Naive thymus-derived CD4-positive, alpha-beta T cell (primary cell): ENCODE results near the gene PEX10. TPM values are rescaled to one million over a fixed set of nuclear protein-coding genes. Genes with fewer than 3 reads are reported as not detected.
A peak's percentile ranks its signal among the peaks of the same experiment; 100 is the strongest.

ENCODE experiments used
- ATAC-seq: fragments of 150-1000 bp; cut with Tn5 transposase; 2 replicates; pipeline ENCODE4 v1.10.0; 2021; ENCODE audit warnings: mild to moderate bottlenecking, moderate library complexity
- CTCF ChIA-PET: fragments of 350-600 bp; sonication (Branson Sonifier 250); formaldehyde crosslinking; loops from one replicate; lab custom pipeline; 2021; ENCODE audit warnings: antibody characterized with exemption; lab: Charles Lee
- POLR2A ChIA-PET: fragments of 350-600 bp; sonication (Branson Sonifier 250); formaldehyde crosslinking; loops from one replicate; lab custom pipeline; 2021; ENCODE audit warnings: antibody characterized with exemption, inconsistent platforms; lab: Charles Lee
- DNase-seq, 9 donors: peaks; one replicate each; pipeline versions ENCODE4 v3.0.0 to v3.0.0-alpha.2; 2020 to 2022; ENCODE audit warnings: mixed read lengths in 1 of 9
- H3K27ac ChIP-seq: one replicate; pipeline ENCODE4 v1.7.0; 2013; ENCODE audit warnings: mild to moderate bottlenecking, low read depth, low read length, moderate library complexity
- H3K27me3 ChIP-seq, 2 donors: one replicate each; pipeline ENCODE4 v1.7.0; 2013; ENCODE audit warnings: low read length in 2 of 2, mild to moderate bottlenecking in 2 of 2, moderate library complexity in 2 of 2; ENCODE audit not compliant: control insufficient read depth in 2 of 2, insufficient read depth in 2 of 2
- H3K36me3 ChIP-seq, 3 experiments: 1 replicate in 2 of 3; 2 replicates in 1 of 3; pipeline ENCODE4 v1.7.0; 2013; ENCODE audit warnings: low read length in 3 of 3, mild to moderate bottlenecking in 3 of 3, moderate library complexity in 1 of 3; ENCODE audit not compliant: insufficient read depth in 3 of 3, control insufficient read depth in 2 of 3
- H3K4me1 ChIP-seq, 2 donors: one replicate each; pipeline ENCODE4 v1.7.0; 2013; ENCODE audit warnings: low read length in 2 of 2, mild to moderate bottlenecking in 2 of 2, moderate library complexity in 1 of 2; ENCODE audit not compliant: control insufficient read depth in 2 of 2, insufficient read depth in 2 of 2
- H3K4me3 ChIP-seq: 2 replicates; pipeline ENCODE4 v1.7.0; 2013; ENCODE audit warnings: mild to moderate bottlenecking, low read length
- H3K9me3 ChIP-seq, 3 experiments: 1 replicate in 2 of 3; 2 replicates in 1 of 3; pipeline ENCODE4 v1.7.0; 2013; ENCODE audit warnings: low read length in 3 of 3; ENCODE audit not compliant: control insufficient read depth in 2 of 3
- H3K27ac Mint-ChIP-seq, 9 donors: one replicate each; pipeline ENCODE4 v1.8.0; 2020 to 2022; ENCODE audit warnings: mixed read lengths in 9 of 9, mild to moderate bottlenecking in 8 of 9, moderate library complexity in 5 of 9, inconsistent platforms in 2 of 9
- H3K27me3 Mint-ChIP-seq, 5 donors: one replicate each; pipeline ENCODE4 v1.8.0; 2021 to 2022; ENCODE audit warnings: mixed read lengths in 5 of 5, mild to moderate bottlenecking in 1 of 5
- H3K36me3 Mint-ChIP-seq, 5 donors: one replicate each; pipeline ENCODE4 v1.8.0; 2020 to 2022; ENCODE audit warnings: mixed read lengths in 5 of 5, mild to moderate bottlenecking in 3 of 5, inconsistent platforms in 1 of 5
- H3K4me1 Mint-ChIP-seq, 7 donors: one replicate each; pipeline ENCODE4 v1.8.0; 2020 to 2022; ENCODE audit warnings: mixed read lengths in 7 of 7, mild to moderate bottlenecking in 3 of 7, inconsistent platforms in 1 of 7
- H3K4me3 Mint-ChIP-seq, 10 donors: one replicate each; pipeline ENCODE4 v1.8.0; 2020 to 2022; ENCODE audit warnings: mild to moderate bottlenecking in 10 of 10, mixed read lengths in 10 of 10, moderate library complexity in 6 of 10, inconsistent platforms in 2 of 10
- H3K9me3 Mint-ChIP-seq, 11 donors: one replicate each; pipeline ENCODE4 v1.8.0; 2020 to 2022; ENCODE audit warnings: mixed read lengths in 11 of 11, mild to moderate bottlenecking in 4 of 11, inconsistent platforms in 1 of 11, moderate library complexity in 1 of 11
- intact Hi-C, 2 donors: fragments of 100-400 bp; cut with micrococcal nuclease; formaldehyde crosslinking; loops; one replicate each; pipeline ENCODE4 v1.15.1; 2023
- polyA plus RNA-seq, 2 donors: library from polyadenylated mRNA; unstranded; fragments of 300-500 nt; fragmentation: Illumina TruSeq; gene quantifications; one replicate each; pipeline ENCODE4 v1.2.3, GENCODE V29; 2021
- total RNA-seq, 6 experiments: library from RNA in 5 of 6; stranded (reverse) in 5 of 6; gene quantifications; 1 replicate in 5 of 6; 2 replicates in 1 of 6; pipeline ENCODE4 v1.2.3 and lab custom pipeline; 2021 to 2026

The PEX10 gene
- total and polyA plus RNA-seq, 7 experiments from 2014 or later = 8.7 to 14.9 (median 11.4) TPM

- Mint-ChIP-seq H3K27me3 (no peaks in the 10 kb centered on the region), H3K9me3 (no peaks in the 10 kb centered on the region), H3K4me3 (no peak overlapping the region), H3K27ac (no peak overlapping the region), H3K4me1 (no peaks in the 10 kb centered on the region), H3K36me3 (peaks cover 0 to 11% (median 0%) of the 10 kb centered on the region in 5 donors)
- Histone ChIP-seq H3K4me1 (no peaks in the 10 kb centered on the region), H3K36me3 (no peaks in the 10 kb centered on the region), H3K27ac (no peak overlapping the region), H3K4me3 (no peak overlapping the region), H3K27me3 (no peaks in the 10 kb centered on the region), H3K9me3 (no peaks in the 10 kb centered on the region)
- ATAC-seq (no peak), DNase-seq (peak in 1 of 9 donors; percentile 3)
- ChIA-PET POLR2A (no interaction called here), CTCF (no interaction called here)
- intact Hi-C loops = no loop called here
Observed at GRCh38 chr1:2374252-2375155, 37.9 kb downstream of the PEX10 start.

GRCh38 chr1:2373551-2374251 lies 38.7 kb downstream of the PEX10 start:
- intact Hi-C loops = no loop called here

GRCh38 chr1:2372551-2373490 lies 39.5 kb downstream of the PEX10 start:
- no peaks in the 10 kb centered on the region for H3K9me3 ChIP-seq
- H3K36me3 Mint-ChIP-seq = peaks cover 0 to 15% (median 0%) of the 10 kb centered on the region in 5 donors
- H3K27ac ChIP-seq = no peak overlapping the region
- no peaks in the 10 kb centered on the region for H3K27me3 ChIP-seq
- ChIA-PET CTCF (no interaction called here), POLR2A (no interaction called here)
- H3K4me3 Mint-ChIP-seq = no peak overlapping the region
- H3K4me1 Mint-ChIP-seq = no peaks in the 10 kb centered on the region
- DNase-seq (no peak), ATAC-seq (no peak)
- H3K4me1 ChIP-seq = no peaks in the 10 kb centered on the region
- H3K27me3 Mint-ChIP-seq = no peaks in the 10 kb centered on the region
- no peak overlapping the region for H3K27ac Mint-ChIP-seq
- H3K36me3 ChIP-seq = no peaks in the 10 kb centered on the region
- no peak overlapping the region for H3K4me3 ChIP-seq
- intact Hi-C loops = no loop called here
- no peaks in the 10 kb centered on the region for H3K9me3 Mint-ChIP-seq

More at GRCh38 chr1:2373551-2374251, 38.7 kb downstream of the PEX10 start:
- no peak for ATAC-seq
- POLR2A ChIA-PET = no interaction called here
- Mint-ChIP-seq H3K27ac (no peak overlapping the region), H3K36me3 (peaks cover 0 to 11% (median 0%) of the 10 kb centered on the region in 5 donors), H3K4me1 (no peaks in the 10 kb centered on the region), H3K4me3 (no peak overlapping the region), H3K9me3 (no peaks in the 10 kb centered on the region), H3K27me3 (no peaks in the 10 kb centered on the region)
- no peaks in the 10 kb centered on the region for H3K36me3 ChIP-seq
- no peak overlapping the region for H3K4me3 ChIP-seq
- no peak overlapping the region for H3K27ac ChIP-seq
- CTCF ChIA-PET = no interaction called here
- no peaks in the 10 kb centered on the region for H3K9me3 ChIP-seq
- no peaks in the 10 kb centered on the region for H3K4me1 ChIP-seq
- H3K27me3 ChIP-seq = no peaks in the 10 kb centered on the region
- no peak for DNase-seq

- POLR2A ChIA-PET = no interaction called here
Observed at GRCh38 chr1:2368053-2368744, 44.2 kb downstream of the PEX10 start.

GRCh38 chr1:2363847-2364513 lies 48.4 kb downstream of the PEX10 start:
- peaks cover 0 to 20% (median 8%) of the 10 kb centered on the region in 11 donors for H3K9me3 Mint-ChIP-seq
- Histone ChIP-seq H3K27ac (no peak overlapping the region), H3K27me3 (no peaks in the 10 kb centered on the region), H3K4me3 (no peak overlapping the region), H3K4me1 (no peaks in the 10 kb centered on the region), H3K36me3 (no peaks in the 10 kb centered on the region), H3K9me3 (no peaks in the 10 kb centered on the region)
- H3K27me3 Mint-ChIP-seq = peaks cover 0 to 5% (median 0%) of the 10 kb centered on the region in 5 donors
- intact Hi-C loops = no loop called here
- CTCF ChIA-PET = no interaction called here
- DNase-seq (no peak), ATAC-seq (no peak)
- POLR2A ChIA-PET = no interaction called here
- no peak overlapping the region for H3K4me3 Mint-ChIP-seq
- H3K27ac Mint-ChIP-seq = no peak overlapping the region
- peaks cover 0 to 18% (median 16%) of the 10 kb centered on the region in 5 donors for H3K36me3 Mint-ChIP-seq
- no peaks in the 10 kb centered on the region for H3K4me1 Mint-ChIP-seq

More at GRCh38 chr1:2368053-2368744, 44.2 kb downstream of the PEX10 start:
- Histone ChIP-seq H3K36me3 (no peaks in the 10 kb centered on the region), H3K27me3 (no peaks in the 10 kb centered on the region), H3K4me1 (no peaks in the 10 kb centered on the region), H3K4me3 (no peak overlapping the region), H3K9me3 (no peaks in the 10 kb centered on the region), H3K27ac (no peak overlapping the region)
- DNase-seq (no peak), ATAC-seq (no peak)
- Mint-ChIP-seq H3K27ac (no peak overlapping the region), H3K36me3 (peaks cover 0 to 15% (median 7%) of the 10 kb centered on the region in 5 donors), H3K4me3 (no peak overlapping the region), H3K9me3 (peaks cover 0 to 10% (median 5%) of the 10 kb centered on the region in 11 donors), H3K4me1 (no peaks in the 10 kb centered on the region), H3K27me3 (peaks cover 0 to 3% (median 0%) of the 10 kb centered on the region in 5 donors)
- CTCF ChIA-PET = no interaction called here
- intact Hi-C loops = no loop called here
